ENCODE results near the gene ITPA.

DNA sequence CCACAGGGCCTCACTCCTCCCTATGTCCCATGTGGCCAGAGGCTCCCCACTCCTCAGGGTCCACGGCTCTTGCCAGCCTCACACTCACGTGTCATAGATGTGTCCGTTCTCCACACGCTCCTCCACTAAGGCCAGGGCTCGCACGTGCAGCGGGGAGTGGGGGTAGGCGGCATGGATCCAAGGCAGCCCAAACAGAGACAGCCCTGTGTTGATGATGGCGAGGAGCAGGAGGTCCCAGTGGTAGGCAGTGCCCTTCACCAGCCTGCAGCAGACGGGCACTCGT, 19.4 kb downstream of the ITPA start:
- TF ChIP-seq, protein P1, sequence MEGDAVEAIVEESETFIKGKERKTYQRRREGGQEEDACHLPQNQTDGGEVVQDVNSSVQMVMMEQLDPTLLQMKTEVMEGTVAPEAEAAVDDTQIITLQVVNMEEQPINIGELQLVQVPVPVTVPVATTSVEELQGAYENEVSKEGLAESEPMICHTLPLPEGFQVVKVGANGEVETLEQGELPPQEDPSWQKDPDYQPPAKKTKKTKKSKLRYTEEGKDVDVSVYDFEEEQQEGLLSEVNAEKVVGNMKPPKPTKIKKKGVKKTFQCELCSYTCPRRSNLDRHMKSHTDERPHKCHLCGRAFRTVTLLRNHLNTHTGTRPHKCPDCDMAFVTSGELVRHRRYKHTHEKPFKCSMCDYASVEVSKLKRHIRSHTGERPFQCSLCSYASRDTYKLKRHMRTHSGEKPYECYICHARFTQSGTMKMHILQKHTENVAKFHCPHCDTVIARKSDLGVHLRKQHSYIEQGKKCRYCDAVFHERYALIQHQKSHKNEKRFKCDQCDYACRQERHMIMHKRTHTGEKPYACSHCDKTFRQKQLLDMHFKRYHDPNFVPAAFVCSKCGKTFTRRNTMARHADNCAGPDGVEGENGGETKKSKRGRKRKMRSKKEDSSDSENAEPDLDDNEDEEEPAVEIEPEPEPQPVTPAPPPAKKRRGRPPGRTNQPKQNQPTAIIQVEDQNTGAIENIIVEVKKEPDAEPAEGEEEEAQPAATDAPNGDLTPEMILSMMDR (IDR thresholded peaks at IDR 0.05): no peak
- TF ChIP-seq EZH2 (IDR thresholded peaks at IDR 0.05; ENCODE audit: borderline replicate concordance, insufficient read depth, low read depth, low read length, poor library complexity, severe bottlenecking): no peak

Measured in B cell (primary cell).